ENCODE data around the gene UST. TPM values are rescaled to one million over a fixed set of nuclear protein-coding genes. Genes with fewer than 3 reads are reported as not detected.
A peak's percentile ranks its signal among the peaks of the same experiment; 100 is the strongest.

Gene UST
- total and polyA plus RNA-seq, 8 donors = 3.7 to 20.9 (median 8.6) TPM

DNA sequence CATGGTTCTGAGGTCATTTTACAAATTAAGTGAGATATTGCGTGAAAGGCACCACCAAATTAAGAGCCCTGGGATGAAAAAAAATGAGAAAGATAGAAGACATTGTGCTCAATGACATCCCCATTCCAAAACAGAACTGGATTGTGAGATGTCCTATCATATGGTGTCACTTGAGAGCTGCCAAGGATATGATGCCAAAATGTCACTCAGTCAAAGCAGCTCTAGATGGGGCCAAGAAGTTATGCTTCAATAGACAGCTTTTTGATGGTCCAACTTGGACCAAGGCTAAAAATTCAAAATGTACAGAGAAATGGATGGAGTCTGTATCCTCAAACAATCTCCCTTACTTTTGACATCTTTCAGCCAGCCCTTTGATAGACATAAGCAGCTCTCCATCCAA lies 180.8 kb downstream of the UST start:
- DNase-seq (no peak), FAIRE-seq (no peak), ATAC-seq (no peak)
- intact Hi-C loops (cut with DNase I) = no loop called here
- TF ChIP-seq, protein P1, sequence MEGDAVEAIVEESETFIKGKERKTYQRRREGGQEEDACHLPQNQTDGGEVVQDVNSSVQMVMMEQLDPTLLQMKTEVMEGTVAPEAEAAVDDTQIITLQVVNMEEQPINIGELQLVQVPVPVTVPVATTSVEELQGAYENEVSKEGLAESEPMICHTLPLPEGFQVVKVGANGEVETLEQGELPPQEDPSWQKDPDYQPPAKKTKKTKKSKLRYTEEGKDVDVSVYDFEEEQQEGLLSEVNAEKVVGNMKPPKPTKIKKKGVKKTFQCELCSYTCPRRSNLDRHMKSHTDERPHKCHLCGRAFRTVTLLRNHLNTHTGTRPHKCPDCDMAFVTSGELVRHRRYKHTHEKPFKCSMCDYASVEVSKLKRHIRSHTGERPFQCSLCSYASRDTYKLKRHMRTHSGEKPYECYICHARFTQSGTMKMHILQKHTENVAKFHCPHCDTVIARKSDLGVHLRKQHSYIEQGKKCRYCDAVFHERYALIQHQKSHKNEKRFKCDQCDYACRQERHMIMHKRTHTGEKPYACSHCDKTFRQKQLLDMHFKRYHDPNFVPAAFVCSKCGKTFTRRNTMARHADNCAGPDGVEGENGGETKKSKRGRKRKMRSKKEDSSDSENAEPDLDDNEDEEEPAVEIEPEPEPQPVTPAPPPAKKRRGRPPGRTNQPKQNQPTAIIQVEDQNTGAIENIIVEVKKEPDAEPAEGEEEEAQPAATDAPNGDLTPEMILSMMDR (IDR thresholded peaks at IDR 0.05) = no peak
- Histone ChIP-seq H3K4me1 (no peaks in the 10 kb centered on the region), H3K4me3 (no peak overlapping the region), H3K36me3 (no peaks in the 10 kb centered on the region), H3K27me3 (no peaks in the 10 kb centered on the region), H3K9me3 (no peaks in the 10 kb centered on the region), H3K27ac (no peak overlapping the region)
- 96% methylated on average over 1 of the region's 1 CpG for WGBS, 2 donors

DNA sequence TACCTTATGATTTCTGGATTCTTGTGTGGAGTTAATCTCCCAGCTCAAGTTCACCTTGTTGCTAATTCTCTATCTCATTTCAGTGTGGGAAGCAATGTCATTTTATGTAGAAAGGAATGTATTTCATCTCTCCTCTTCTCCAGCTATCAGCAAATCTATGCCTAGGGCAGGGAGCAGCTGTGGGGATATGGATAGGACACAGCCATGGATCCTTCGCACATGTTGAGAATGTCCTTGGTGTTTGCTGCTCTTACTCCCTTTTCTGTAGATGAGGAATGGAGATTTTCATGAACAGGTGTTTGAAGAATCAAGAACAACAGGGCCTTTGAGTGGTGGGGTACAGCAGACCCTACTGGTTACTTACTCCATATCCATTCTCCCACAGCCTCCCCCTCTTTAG lies 182.0 kb downstream of the UST start:
- intact Hi-C loops (cut with DNase I) = no loop called here
- Histone ChIP-seq H3K27me3 (no peaks in the 10 kb centered on the region), H3K27ac (no peak overlapping the region), H3K4me3 (no peak overlapping the region), H3K4me1 (no peaks in the 10 kb centered on the region), H3K36me3 (no peaks in the 10 kb centered on the region), H3K9me3 (no peaks in the 10 kb centered on the region)
- DNase-seq (no peak), ATAC-seq (no peak), FAIRE-seq (no peak)
- WGBS, 2 donors = 100% methylated on average over 1 of the region's 1 CpG
- TF ChIP-seq, protein P1 (IDR thresholded peaks at IDR 0.05) = no peak

DNA sequence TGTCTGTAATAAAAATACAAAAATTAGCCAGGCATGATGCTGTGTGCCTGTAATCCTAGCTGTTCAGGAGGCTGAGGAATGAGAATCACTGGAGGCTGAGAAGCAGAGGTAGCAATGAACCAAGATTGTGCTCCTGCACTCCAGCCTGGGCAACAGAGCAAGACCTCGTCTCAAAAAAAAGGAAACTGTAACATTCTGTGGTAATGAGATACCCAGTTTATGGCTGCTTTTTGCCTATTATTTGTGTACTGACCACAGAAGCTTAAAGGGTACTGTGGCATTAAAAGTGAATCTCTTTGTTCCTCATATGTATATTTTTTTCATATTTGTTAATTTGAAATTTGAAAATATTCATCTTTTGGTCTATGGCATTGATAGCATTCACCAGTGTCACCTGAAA lies 185.4 kb downstream of the UST start:
- TF ChIP-seq, protein P1 (IDR thresholded peaks at IDR 0.05) = no peak
- WGBS, 2 donors = 81 to 95% methylated on average over 1 of the region's 1 CpG
- DNase-seq (no peak), ATAC-seq (no peak), FAIRE-seq (no peak)
- Histone ChIP-seq H3K36me3 (no peaks in the 10 kb centered on the region), H3K9me3 (no peaks in the 10 kb centered on the region), H3K4me3 (no peak overlapping the region), H3K27me3 (no peaks in the 10 kb centered on the region), H3K4me1 (no peaks in the 10 kb centered on the region), H3K27ac (no peak overlapping the region)
- intact Hi-C loops (cut with DNase I) = no loop called here

DNA sequence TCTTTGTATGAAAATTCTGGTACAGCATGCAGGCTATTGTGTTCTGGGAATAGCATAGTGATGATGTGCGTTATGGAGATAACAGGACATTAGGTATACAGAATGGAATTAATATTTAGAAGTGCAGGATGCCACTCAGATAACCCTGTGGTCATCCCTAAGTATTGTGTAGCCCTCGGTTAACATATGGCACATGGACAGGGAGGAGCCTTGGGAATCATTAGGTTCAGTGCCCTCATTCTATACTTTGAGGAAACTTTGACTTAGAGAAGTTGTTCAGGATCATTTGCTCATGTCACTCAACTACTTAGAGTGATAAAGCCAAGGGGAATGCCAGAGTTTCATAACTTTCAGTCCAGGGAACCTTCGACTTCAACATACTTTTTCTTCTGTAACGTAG lies 185.9 kb downstream of the UST start:
- no peak overlapping the region for H3K4me3 ChIP-seq
- DNase-seq (no peak), FAIRE-seq (no peak), ATAC-seq (no peak)
- no peaks in the 10 kb centered on the region for H3K4me1 ChIP-seq
- TF ChIP-seq, protein P1 (IDR thresholded peaks at IDR 0.05) = no peak
- 86 to 90% methylated on average over 4 of the region's 4 CpGs for WGBS, 2 donors
- no peaks in the 10 kb centered on the region for H3K36me3 ChIP-seq
- H3K9me3 ChIP-seq = no peaks in the 10 kb centered on the region
- intact Hi-C loops (cut with DNase I) = no loop called here
- no peaks in the 10 kb centered on the region for H3K27me3 ChIP-seq
- no peak overlapping the region for H3K27ac ChIP-seq

DNA sequence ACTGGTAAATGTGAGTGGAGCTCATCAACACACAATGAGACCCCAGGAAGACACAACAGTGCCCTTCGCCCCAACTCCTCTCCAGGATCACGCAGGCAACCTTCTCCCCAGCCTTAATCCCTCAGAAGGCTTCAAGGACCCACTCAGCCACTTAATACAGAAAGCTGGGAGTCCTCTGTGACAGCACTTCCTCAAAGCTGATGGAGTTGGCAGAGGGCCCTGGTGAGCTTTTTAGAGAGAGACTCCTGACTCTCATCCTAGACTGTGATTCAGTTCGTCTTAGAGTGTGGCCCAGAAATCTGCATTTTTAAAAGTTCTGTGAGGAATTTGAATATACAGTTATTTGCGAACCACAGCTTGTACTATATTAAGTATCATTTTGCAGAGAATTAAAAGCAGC lies 187.7 kb downstream of the UST start:
- intact Hi-C loops (cut with DNase I) = no loop called here
- FAIRE-seq = no peak
- 69 to 77% methylated on average over 4 of the region's 4 CpGs for WGBS, 2 donors
- Histone ChIP-seq H3K27ac (no peak overlapping the region), H3K36me3 (no peaks in the 10 kb centered on the region), H3K27me3 (no peaks in the 10 kb centered on the region), H3K9me3 (no peaks in the 10 kb centered on the region), H3K4me1 (no peaks in the 10 kb centered on the region), H3K4me3 (no peak overlapping the region)
- no peak for DNase-seq
- TF ChIP-seq, protein P1 (IDR thresholded peaks at IDR 0.05) = no peak
- peak in 2 of 4 donors; percentile 30 to 41 for ATAC-seq
